Fibroblast of villous mesenchyme (primary cell): ENCODE data around the gene PNPLA1. TPM values are rescaled to one million over a fixed set of nuclear protein-coding genes. Genes with fewer than 3 reads are reported as not detected.

Source experiments
- DNase-seq: peaks from one replicate; pipeline ENCODE4 v3.0.0-alpha.2; 2010; ENCODE audit warnings: low read depth
- H3K4me3 ChIP-seq: 2 replicates; pipeline ENCODE4 v1.5.1; 2011; ENCODE audit warnings: low read depth, mild to moderate bottlenecking, low read length
- CTCF ChIP-seq: IDR thresholded peaks from 2 replicates; pipeline ENCODE4 v1.5.1; 2012; ENCODE audit warnings: low read depth, mild to moderate bottlenecking, low read length; ENCODE audit not compliant: insufficient read depth
- total RNA-seq: library from RNA; depleted of rRNA; stranded (reverse); fragments of >200 nt; gene quantifications from 2 replicates; pipeline ENCODE4 v1.2.3, GENCODE V29; 2012

The PNPLA1 gene
- total RNA-seq, 1 donor = not detected

- no peak overlapping the region for H3K4me3 ChIP-seq
- TF ChIP-seq CTCF = no peak
- DNase-seq = no peak
Observed at GRCh38 chr6:36283608-36284007, 13.7 kb downstream of the PNPLA1 start.

GRCh38 chr6:36284359-36284758 lies 14.5 kb downstream of the PNPLA1 start:
- H3K4me3 ChIP-seq = no peak overlapping the region
- no peak for TF ChIP-seq CTCF
- no peak for DNase-seq

- H3K4me3 ChIP-seq = no peak overlapping the region
- TF ChIP-seq CTCF = no peak
- DNase-seq = no peak
Observed at GRCh38 chr6:36285187-36285671, 15.4 kb downstream of the PNPLA1 start.

GRCh38 chr6:36285797-36286196 lies 15.9 kb downstream of the PNPLA1 start:
- no peak for DNase-seq
- TF ChIP-seq CTCF = no peak
- H3K4me3 ChIP-seq = no peak overlapping the region

GRCh38 chr6:36286858-36287257 lies 17.0 kb downstream of the PNPLA1 start:
- TF ChIP-seq CTCF = no peak
- H3K4me3 ChIP-seq = no peak overlapping the region

GRCh38 chr6:36289281-36289878 lies 19.5 kb downstream of the PNPLA1 start:
- H3K4me3 ChIP-seq = no peak overlapping the region
- no peak for TF ChIP-seq CTCF
- DNase-seq = no peak

More at GRCh38 chr6:36286858-36287257, 17.0 kb downstream of the PNPLA1 start:
- DNase-seq = no peak
